Lower lobe of right lung (tissue), 2 donors: Measurements from ENCODE around the gene GAS7. TPM values are rescaled to one million over a fixed set of nuclear protein-coding genes. Genes with fewer than 3 reads are reported as not detected.

ENCODE experiments used
- ATAC-seq, 2 donors: fragments of 200-7000 bp; cut with Tn5 transposase; one replicate each; pipeline ENCODE4 v1.9.1; 2020 to 2022; ENCODE audit warnings: mild to moderate bottlenecking in 2 of 2, moderate library complexity in 2 of 2
- DNase-seq: peaks from one replicate; pipeline ENCODE4 v3.0.0-alpha.2; 2020
- H3K27ac ChIP-seq: fragments of 200-600 bp; one replicate; pipeline ENCODE4 v1.8.0; 2022
- H3K27me3 ChIP-seq: fragments of 200-600 bp; one replicate; pipeline ENCODE4 v1.8.0; 2022; ENCODE audit warnings: low read depth
- H3K36me3 ChIP-seq: fragments of 200-600 bp; one replicate; pipeline ENCODE4 v1.8.0; 2022; ENCODE audit warnings: mild to moderate bottlenecking
- H3K4me1 ChIP-seq: fragments of 200-600 bp; one replicate; pipeline ENCODE4 v1.8.0; 2022
- H3K4me3 ChIP-seq: fragments of 200-600 bp; one replicate; pipeline ENCODE4 v1.8.0; 2022; ENCODE audit warnings: mild to moderate bottlenecking
- H3K9me3 ChIP-seq: fragments of 200-600 bp; one replicate; pipeline ENCODE4 v1.8.0; 2022
- CTCF ChIP-seq: fragments of 200-600 bp; IDR thresholded peaks from one replicate; pipeline ENCODE4 v1.8.0; 2022; ENCODE audit warnings: antibody characterized with exemption, mild to moderate bottlenecking
- intact Hi-C: fragments of 100-400 bp; cut with DNase I; formaldehyde crosslinking; loops from one replicate; pipeline ENCODE4 v1.11.0; 2022
- total RNA-seq: library from RNA; stranded (reverse); fragmentation: NEBNext Ultra II Directional; extraction: Animal tissue kit (Norgen Biotek cat#: 25700); gene quantifications from one replicate; pipeline ENCODE4 v1.2.1, GENCODE V29; 2021
- donor health status: DM: no; HTN: yes; CAD: no; lungs with severe emphysema.

Gene GAS7
- total RNA-seq, 1 donor from 2014 or later: 54.1 TPM

GRCh38 chr17:10162096-10162495 lies 36.3 kb downstream of the GAS7 start:
- DNase-seq (no peak), ATAC-seq (no peak)

GRCh38 chr17:10161386-10161785 lies 37.0 kb downstream of the GAS7 start:
- H3K9me3 ChIP-seq: no peaks in the 10 kb centered on the region
- H3K4me3 ChIP-seq: no peak overlapping the region
- intact Hi-C loops: no loop called here
- peaks cover 10% of the 10 kb centered on the region for H3K4me1 ChIP-seq
- H3K27ac ChIP-seq: no peak overlapping the region
- H3K36me3 ChIP-seq: no peaks in the 10 kb centered on the region
- no peak for TF ChIP-seq CTCF
- DNase-seq: no peak
- no peaks in the 10 kb centered on the region for H3K27me3 ChIP-seq
- ATAC-seq: no peak

More at GRCh38 chr17:10162096-10162495, 36.3 kb downstream of the GAS7 start:
- no peak overlapping the region for H3K4me3 ChIP-seq
- H3K36me3 ChIP-seq: no peaks in the 10 kb centered on the region
- intact Hi-C loops: no loop called here
- no peak overlapping the region for H3K27ac ChIP-seq
- peaks cover 3% of the 10 kb centered on the region for H3K4me1 ChIP-seq
- H3K9me3 ChIP-seq: no peaks in the 10 kb centered on the region
- TF ChIP-seq CTCF: no peak
- no peaks in the 10 kb centered on the region for H3K27me3 ChIP-seq

- no peak for TF ChIP-seq CTCF
- Histone ChIP-seq H3K36me3 (no peaks in the 10 kb centered on the region), H3K9me3 (no peaks in the 10 kb centered on the region), H3K4me1 (peaks cover 22% of the 10 kb centered on the region), H3K27me3 (no peaks in the 10 kb centered on the region), H3K4me3 (no peak overlapping the region), H3K27ac (peak overlapping the region; percentile 74)
- intact Hi-C loops: no loop called here
- peak; percentile 84 to 92 for ATAC-seq
- DNase-seq: peak; percentile 84
These were observed 41.3 kb downstream of the GAS7 start for GRCh38 chr17:10156948-10157607.

- Histone ChIP-seq H3K4me1 (peaks cover 27% of the 10 kb centered on the region), H3K9me3 (no peaks in the 10 kb centered on the region), H3K27me3 (no peaks in the 10 kb centered on the region), H3K4me3 (no peak overlapping the region), H3K36me3 (no peaks in the 10 kb centered on the region), H3K27ac (peak overlapping the region; percentile 74)
- DNase-seq (no peak), ATAC-seq (peak in 1 of 2 donors; percentile 28)
- intact Hi-C loops: no loop called here
- no peak for TF ChIP-seq CTCF
These were observed 41.8 kb downstream of the GAS7 start for GRCh38 chr17:10156599-10156947.

GRCh38 chr17:10156077-10156435 lies 42.4 kb downstream of the GAS7 start:
- Histone ChIP-seq H3K4me3 (no peak overlapping the region), H3K4me1 (peaks cover 32% of the 10 kb centered on the region)
- no peak for DNase-seq

More at GRCh38 chr17:10156077-10156435, 42.4 kb downstream of the GAS7 start:
- peak overlapping the region; percentile 74 for H3K27ac ChIP-seq
- H3K9me3 ChIP-seq: no peaks in the 10 kb centered on the region
- H3K36me3 ChIP-seq: no peaks in the 10 kb centered on the region
- intact Hi-C loops: no loop called here
- no peak for TF ChIP-seq CTCF
- ATAC-seq: no peak
- H3K27me3 ChIP-seq: no peaks in the 10 kb centered on the region
